ENCODE data around the gene RNF111. TPM values are rescaled to one million over a fixed set of nuclear protein-coding genes. Genes with fewer than 3 reads are reported as not detected.
A peak's percentile ranks its signal among the peaks of the same experiment; 100 is the strongest.

Gene RNF111
- total and polyA plus RNA-seq, 10 of the 15 experiments (the other 5 are each of a cell fraction or from before 2014, with no cell fraction given), result 8.6 to 34.7 (median 15.7) TPM

DNA sequence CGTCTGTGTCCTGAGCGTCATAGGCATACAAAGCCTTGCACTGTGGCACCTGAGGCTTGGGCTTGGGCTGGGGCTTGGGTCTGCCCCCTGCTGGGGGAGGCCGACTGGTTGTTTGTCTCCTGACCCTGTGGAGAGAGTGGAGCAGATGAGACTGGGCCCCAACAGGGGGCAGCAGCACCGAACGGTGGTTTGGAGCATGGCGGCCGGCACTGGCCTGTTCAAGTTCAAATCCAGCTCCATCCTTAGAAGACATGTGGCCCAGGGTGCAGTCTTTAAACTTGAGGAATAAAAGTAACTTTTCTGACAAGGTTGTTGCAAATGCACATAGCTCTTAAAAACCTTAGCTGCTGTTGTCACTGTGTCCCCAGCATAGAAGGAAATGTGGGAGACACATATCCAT is 150.8 kb downstream of the RNF111 start:
- Histone ChIP-seq H3K9ac (ENCODE audit: control insufficient read depth, insufficient read depth, low read length) (no peak overlapping the region), H3K4me3 (no peak overlapping the region), H4K20me1 (ENCODE audit: control insufficient read depth, insufficient read depth) (no peaks in the 10 kb centered on the region), H3K4me1 (ENCODE audit: control insufficient read depth, insufficient read depth, low read length) (peaks cover 6% of the 10 kb centered on the region), H3K79me2 (ENCODE audit: control insufficient read depth, insufficient read depth, low read length) (no peaks in the 10 kb centered on the region), H3K9me3 (replicated peaks; ENCODE audit: control insufficient read depth, insufficient read depth, low read length) (no peaks in the 10 kb centered on the region), H3K4me2 (ENCODE audit: control insufficient read depth, insufficient read depth) (no peak overlapping the region), H2AFZ (ENCODE audit: control insufficient read depth, low read depth, low read length) (no peak overlapping the region), H3K36me3 (ENCODE audit: control insufficient read depth in 2 of 2, insufficient read depth in 2 of 2, low read length in 1 of 2) (peaks cover 31 to 32% of the 10 kb centered on the region in 2 experiments), H3K27ac (ENCODE audit: control insufficient read depth, insufficient read depth) (no peak overlapping the region), H3K27me3 (replicated peaks in 1 of 2; ENCODE audit: control insufficient read depth in 2 of 2, insufficient read depth in 2 of 2, low read length in 1 of 2) (no peaks in the 10 kb centered on the region)
- ChIA-PET CTCF (interaction anchor here (0.6 to 2.6 kb wide), 17 partner anchors 13 to 910 kb away, joined by 3 to 21 read pairs (median 4); partner anchors contain the start of gene CCNB2), SMC1A (ENCODE audit: uncharacterized antibody, unreplicated experiment) (interaction anchor here (1.0 to 1.6 kb wide), 7 partner anchors 16 to 910 kb away, joined by 3 to 12 read pairs (median 4); no protein-coding TSS in a partner anchor), RAD21 (ENCODE audit: unreplicated experiment) (interaction anchor here (0.7 to 1.6 kb wide), 5 partner anchors 147 to 391 kb away, joined by 3 to 12 read pairs (median 3); no protein-coding TSS in a partner anchor), POLR2A (interaction anchor here (0.5 kb wide), 1 partner anchor 118 kb away, joined by 10 read pairs; no protein-coding TSS in a partner anchor)
- BruUV-seq (replicated peaks), result no TSS peak
- 61% methylated on average over 7 of the region's 7 CpGs for WGBS (ENCODE audit: insufficient coverage, insufficient replicate concordance, low lambda C conversion rate, missing lambda C conversion rate)
- peak; percentile 96 for ATAC-seq
- in situ Hi-C loops (cut with MboI) (no loop called here), intact Hi-C loops (cut with micrococcal nuclease; ENCODE audit: unreplicated experiment) (loop anchor here (1.0 kb wide), 1 partner anchor 159 kb away; no protein-coding TSS in a partner anchor)
- peak; percentile 76 for FAIRE-seq
- TF ChIP-seq POLR2A (IDR thresholded peaks at IDR 0.05; ENCODE audit: low read depth, low read length) (0 out of 2 replicates have a peak, but pooled peaks have one; percentile 0), ATF7 (IDR thresholded peaks at IDR 0.05; ENCODE audit: low read depth) (no peak), SMC3 (IDR thresholded peaks at IDR 0.05; ENCODE audit: borderline replicate concordance, low read length) (peak; percentile 73; the same call in 1 of the 2 replicates), BHLHE40 (IDR thresholded peaks at IDR 0.05; ENCODE audit: borderline replicate concordance in 1 of 2, low read depth in 2 of 2, low read length in 1 of 2) (peak in 1 of 2 experiments; percentile 19; a peak in 1 of 4 replicates), SIN3A (IDR thresholded peaks at IDR 0.05; ENCODE audit: low read depth, low read length) (no peak), RAD21 (IDR thresholded peaks at IDR 0.05; ENCODE audit: insufficient read depth, low read depth, low read length) (peak; percentile 44; the same call in 1 of the 2 replicates), YY1 (IDR thresholded peaks at IDR 0.05; ENCODE audit: low read depth, low read length) (peak; percentile 74), CTCF (IDR thresholded peaks at IDR 0.05 in 2 of 3, conservative IDR thresholded peaks at IDR 0.05 in 1 of 3; ENCODE audit: control insufficient read depth in 2 of 3, extremely low read depth in 1 of 3, insufficient read depth in 1 of 3, low read depth in 3 of 3, low read length in 3 of 3) (peak; percentile 77 to 85 (median 83)), RUNX3 (IDR thresholded peaks at IDR 0.05; ENCODE audit: low read length) (peak; percentile 45), FOXK2 (IDR thresholded peaks at IDR 0.05) (no peak), TCF12 (IDR thresholded peaks at IDR 0.05; ENCODE audit: low read depth, low read length) (0 out of 2 replicates have a peak, but pooled peaks have one; percentile 4), SUPT20H (IDR thresholded peaks at IDR 0.05; ENCODE audit: borderline replicate concordance, control insufficient read depth, low read depth, low read length) (no peak), CBX3 (IDR thresholded peaks at IDR 0.05; ENCODE audit: borderline replicate concordance, low read depth) (no peak), ZBTB33 (IDR thresholded peaks at IDR 0.05) (peak; percentile 90)
- DNase-seq (ENCODE audit: low read depth, low spot score), result no peak

Measured in GM12878 (cell line).